ENCODE results near the gene USP5.
"Not testable (repeated sequence)": the region's sequence is repeated elsewhere in the genome, so short reads cannot be mapped to it uniquely, and the experiment has no call there.

USP5 gene

DNA sequence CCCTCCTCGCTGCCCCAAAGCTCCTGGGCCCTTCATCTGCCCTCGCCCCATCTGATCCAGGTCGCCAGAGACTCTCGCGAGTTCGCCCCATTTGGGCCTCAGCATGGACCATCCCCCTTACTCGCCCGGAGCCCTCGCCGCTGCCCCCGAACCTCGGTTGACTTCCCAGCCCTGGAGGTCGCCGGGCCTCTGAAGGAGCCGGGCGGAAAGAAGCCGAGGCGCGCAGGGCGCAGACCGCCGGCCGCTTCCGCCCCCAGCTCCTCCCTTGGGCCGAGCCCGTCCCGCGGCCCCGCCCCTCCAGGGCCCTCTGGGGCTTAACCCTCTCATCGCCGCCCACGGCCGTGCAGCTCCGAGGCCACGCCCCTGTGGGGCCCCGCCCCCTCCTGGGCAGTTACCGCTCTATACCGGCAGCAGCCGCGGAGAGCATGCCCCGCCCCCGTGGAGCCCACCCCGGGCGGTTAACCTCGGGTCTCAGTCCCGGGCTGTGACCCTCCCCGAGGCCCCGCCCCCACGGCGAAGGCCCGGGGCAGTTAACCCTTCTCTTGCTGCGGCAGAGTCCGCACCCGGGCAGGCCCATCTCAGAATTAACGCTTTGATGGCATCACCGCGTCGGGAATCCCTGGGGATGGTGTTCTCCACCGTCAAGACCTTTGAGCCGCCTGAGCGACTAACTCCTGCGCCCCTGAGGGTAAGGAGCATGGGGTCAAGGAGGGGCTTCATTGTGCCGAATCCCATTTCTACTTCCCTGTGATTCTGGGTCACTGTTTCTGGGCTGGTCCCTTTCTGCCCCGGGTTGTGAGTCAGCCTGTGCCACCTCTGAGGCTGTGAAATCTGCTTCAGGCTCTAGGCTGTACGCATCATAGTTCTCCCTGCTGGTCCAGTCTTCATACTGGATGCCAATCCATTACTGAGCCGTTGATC is 21.4 kb downstream of the USP5 start, which contains the start of gene SPSB2:
Gene SPSB2, minus strand, starts transcription at position 210 of the 921 bp plus-strand sequence. CDS start 402 bp downstream, outside the sequence.
- TF ChIP-seq, protein P1, sequence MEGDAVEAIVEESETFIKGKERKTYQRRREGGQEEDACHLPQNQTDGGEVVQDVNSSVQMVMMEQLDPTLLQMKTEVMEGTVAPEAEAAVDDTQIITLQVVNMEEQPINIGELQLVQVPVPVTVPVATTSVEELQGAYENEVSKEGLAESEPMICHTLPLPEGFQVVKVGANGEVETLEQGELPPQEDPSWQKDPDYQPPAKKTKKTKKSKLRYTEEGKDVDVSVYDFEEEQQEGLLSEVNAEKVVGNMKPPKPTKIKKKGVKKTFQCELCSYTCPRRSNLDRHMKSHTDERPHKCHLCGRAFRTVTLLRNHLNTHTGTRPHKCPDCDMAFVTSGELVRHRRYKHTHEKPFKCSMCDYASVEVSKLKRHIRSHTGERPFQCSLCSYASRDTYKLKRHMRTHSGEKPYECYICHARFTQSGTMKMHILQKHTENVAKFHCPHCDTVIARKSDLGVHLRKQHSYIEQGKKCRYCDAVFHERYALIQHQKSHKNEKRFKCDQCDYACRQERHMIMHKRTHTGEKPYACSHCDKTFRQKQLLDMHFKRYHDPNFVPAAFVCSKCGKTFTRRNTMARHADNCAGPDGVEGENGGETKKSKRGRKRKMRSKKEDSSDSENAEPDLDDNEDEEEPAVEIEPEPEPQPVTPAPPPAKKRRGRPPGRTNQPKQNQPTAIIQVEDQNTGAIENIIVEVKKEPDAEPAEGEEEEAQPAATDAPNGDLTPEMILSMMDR (conservative IDR thresholded peaks at IDR 0.05; ENCODE audit: low read depth, low read length): no peak
- no peaks in the 10 kb centered on the region for H3K27me3 ChIP-seq (ENCODE audit: insufficient read depth, low read depth)
- peak within 1 kb of the TSS; percentile 9; the same call in 1 of the 2 replicates for H3K27ac ChIP-seq
- H3K4me2 ChIP-seq: peak within 1 kb of the TSS; percentile 93
- peak within 1 kb of the TSS; percentile 56; the same call in 1 of the 2 replicates for H3K9ac ChIP-seq
- H3K36me3 ChIP-seq (ENCODE audit: insufficient read depth): no peaks in the 10 kb centered on the region; the same call in 1 of the 2 replicates
- peaks cover 16% of the 10 kb centered on the region for H3K79me2 ChIP-seq (ENCODE audit: insufficient read depth, low read depth)
- no peak within 1 kb of the TSS for H3K4me3 ChIP-seq (IDR thresholded peaks at IDR 0.05; ENCODE audit: insufficient read depth, low read depth, low read length)
- peaks cover 46% of the 10 kb centered on the region for H3K4me1 ChIP-seq (ENCODE audit: low read depth, poor library complexity, severe bottlenecking)
- H4K20me1 ChIP-seq (ENCODE audit: insufficient read depth): peaks cover 8% of the 10 kb centered on the region; the same call in 1 of the 2 replicates
- peak within 1 kb of the TSS; percentile 78 for H2AFZ ChIP-seq (ENCODE audit: low read depth)

DNA sequence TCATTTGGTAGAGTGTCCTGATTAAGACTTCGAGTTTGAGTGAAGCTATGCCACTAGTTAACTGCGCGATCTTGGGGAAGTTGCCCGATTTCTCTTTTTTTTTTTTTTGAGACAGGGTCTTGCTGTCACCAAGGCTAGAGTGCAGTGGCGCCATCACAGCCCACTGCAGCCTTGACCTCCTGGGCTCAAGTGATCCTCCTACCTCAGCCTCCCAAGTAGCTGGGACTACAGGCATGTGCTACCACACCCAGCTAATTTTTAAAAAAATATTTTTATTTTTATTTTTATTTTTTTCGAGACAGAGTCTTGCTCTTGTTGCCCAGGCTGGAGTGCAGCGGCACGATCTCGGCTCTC is 22.0 kb downstream of the USP5 start:
- Histone ChIP-seq H3K4me1 (ENCODE audit: low read depth, poor library complexity, severe bottlenecking) (peaks cover 42% of the 10 kb centered on the region), H3K27ac (peak overlapping the region; percentile 9; the same call in 1 of the 2 replicates), H3K9ac (peak overlapping the region; percentile 26; the same call in 1 of the 2 replicates), H2AFZ (ENCODE audit: low read depth) (peak overlapping the region; percentile 78), H3K4me2 (peak overlapping the region; percentile 49)
- not testable (repeated sequence) for H4K20me1 ChIP-seq (ENCODE audit: insufficient read depth); H3K27me3 ChIP-seq (ENCODE audit: insufficient read depth, low read depth); H3K79me2 ChIP-seq (ENCODE audit: insufficient read depth, low read depth); H3K4me3 ChIP-seq (IDR thresholded peaks at IDR 0.05; ENCODE audit: insufficient read depth, low read depth, low read length); H3K36me3 ChIP-seq (ENCODE audit: insufficient read depth)

DNA sequence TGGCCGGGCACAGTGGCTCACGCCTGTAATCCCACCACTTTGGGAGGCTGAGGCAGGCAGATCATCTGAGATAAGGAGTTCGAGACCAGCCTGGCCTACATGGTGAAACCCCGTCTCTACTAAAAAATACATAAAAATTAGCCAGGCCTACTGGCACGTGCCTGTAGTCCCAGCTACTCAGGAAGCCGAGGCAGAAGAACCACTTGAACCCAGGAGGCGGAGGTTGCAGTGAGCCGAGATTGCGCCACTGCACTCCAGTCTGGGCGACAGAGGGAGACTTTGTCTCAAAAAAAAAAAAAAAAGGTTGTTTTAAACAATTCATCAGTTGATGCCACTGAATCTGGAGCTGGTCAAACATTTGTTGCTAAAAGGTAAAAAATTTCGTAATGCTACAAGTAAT is 27.9 kb downstream of the USP5 start:
- not testable (repeated sequence) for H3K4me2 ChIP-seq; H3K27ac ChIP-seq; H3K4me1 ChIP-seq (ENCODE audit: low read depth, poor library complexity, severe bottlenecking); H2AFZ ChIP-seq (ENCODE audit: low read depth); H3K79me2 ChIP-seq (ENCODE audit: insufficient read depth, low read depth); H4K20me1 ChIP-seq (ENCODE audit: insufficient read depth); H3K27me3 ChIP-seq (ENCODE audit: insufficient read depth, low read depth); H3K36me3 ChIP-seq (ENCODE audit: insufficient read depth); H3K4me3 ChIP-seq (IDR thresholded peaks at IDR 0.05; ENCODE audit: insufficient read depth, low read depth, low read length); H3K9ac ChIP-seq

DNA sequence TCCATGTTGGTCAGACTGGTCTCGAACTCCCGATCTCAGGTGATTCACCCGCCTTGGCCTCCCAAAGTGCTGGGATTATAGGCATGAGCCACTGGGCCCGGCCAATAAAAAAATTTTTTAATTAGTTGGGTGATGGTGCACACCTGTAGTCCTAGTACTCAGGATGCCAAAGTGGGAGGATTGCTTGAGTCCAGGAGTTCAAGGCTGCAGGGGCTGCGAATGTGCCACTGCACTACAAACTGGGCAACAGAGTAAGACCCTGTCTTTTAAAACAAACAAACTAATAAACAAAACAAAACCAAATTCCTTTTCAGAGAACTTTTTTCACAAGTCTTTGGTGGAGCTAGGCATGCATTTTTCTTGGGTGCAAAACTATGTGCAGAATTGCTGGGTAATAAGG is 31.3 kb downstream of the USP5 start:
- Histone ChIP-seq H3K4me1 (ENCODE audit: low read depth, poor library complexity, severe bottlenecking) (peaks cover 9% of the 10 kb centered on the region), H3K4me3 (IDR thresholded peaks at IDR 0.05; ENCODE audit: insufficient read depth, low read depth, low read length) (no peak overlapping the region), H3K4me2 (no peak overlapping the region), H3K36me3 (ENCODE audit: insufficient read depth) (no peaks in the 10 kb centered on the region), H3K79me2 (ENCODE audit: insufficient read depth, low read depth) (no peaks in the 10 kb centered on the region), H3K27me3 (ENCODE audit: insufficient read depth, low read depth) (no peaks in the 10 kb centered on the region), H4K20me1 (ENCODE audit: insufficient read depth) (no peaks in the 10 kb centered on the region), H2AFZ (ENCODE audit: low read depth) (no peak overlapping the region), H3K9ac (no peak overlapping the region), H3K27ac (no peak overlapping the region)
- TF ChIP-seq, protein P1 (conservative IDR thresholded peaks at IDR 0.05; ENCODE audit: low read depth, low read length): no peak

DNA sequence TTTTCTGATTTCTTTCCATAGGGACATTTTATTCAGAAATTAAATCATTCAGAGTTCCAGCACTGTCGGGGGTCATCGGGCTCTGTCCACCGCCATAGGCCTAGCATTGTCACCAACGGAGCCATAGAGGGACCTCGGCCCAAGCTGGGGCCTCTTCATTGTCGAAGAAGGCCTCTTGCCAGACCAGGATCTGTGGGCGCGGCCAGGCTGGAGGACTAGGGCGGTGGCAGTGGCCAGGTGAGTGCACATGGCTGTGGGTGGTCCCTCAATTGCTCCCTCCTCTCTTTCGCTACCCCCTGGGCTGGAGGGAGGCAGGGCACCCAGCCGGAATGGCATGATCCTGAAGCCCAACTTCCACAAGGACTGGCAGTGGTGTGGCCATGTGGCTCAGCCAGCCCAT is 31.7 kb downstream of the USP5 start:
- peaks cover 14% of the 10 kb centered on the region for H3K4me1 ChIP-seq (ENCODE audit: low read depth, poor library complexity, severe bottlenecking)
- no peak overlapping the region for H3K4me3 ChIP-seq (IDR thresholded peaks at IDR 0.05; ENCODE audit: insufficient read depth, low read depth, low read length)
- H3K79me2 ChIP-seq (ENCODE audit: insufficient read depth, low read depth): no peaks in the 10 kb centered on the region
- no peak overlapping the region for H3K4me2 ChIP-seq
- H4K20me1 ChIP-seq (ENCODE audit: insufficient read depth): no peaks in the 10 kb centered on the region
- H2AFZ ChIP-seq (ENCODE audit: low read depth): no peak overlapping the region
- TF ChIP-seq, protein P1 (conservative IDR thresholded peaks at IDR 0.05; ENCODE audit: low read depth, low read length): no peak
- no peaks in the 10 kb centered on the region for H3K27me3 ChIP-seq (ENCODE audit: insufficient read depth, low read depth)
- no peak overlapping the region for H3K27ac ChIP-seq
- H3K36me3 ChIP-seq (ENCODE audit: insufficient read depth): no peaks in the 10 kb centered on the region
- H3K9ac ChIP-seq: no peak overlapping the region

Data from KMS-11 (cell line).